Mucosa of descending colon (tissue), 3 donors: Measurements from ENCODE around the gene SH3BP2. TPM values are rescaled to one million over a fixed set of nuclear protein-coding genes. Genes with fewer than 3 reads are reported as not detected.

Source experiments
- ATAC-seq: fragments of 200-7000 bp; cut with Tn5 transposase; one replicate; pipeline ENCODE4 v1.9.1; 2020; ENCODE audit warnings: mild to moderate bottlenecking, moderate library complexity
- DNase-seq, 3 donors: peaks; one replicate each; pipeline ENCODE4 v3.0.0-alpha.2; 2020
- H3K36me3 ChIP-seq: fragments of 200-600 bp; one replicate; pipeline ENCODE4 v1.8.0; 2021; ENCODE audit warnings: low read depth, mild to moderate bottlenecking
- H3K4me1 ChIP-seq: fragments of 200-600 bp; one replicate; pipeline ENCODE4 v1.8.0; 2021; ENCODE audit warnings: low read depth, mild to moderate bottlenecking
- H3K4me3 ChIP-seq: fragments of 200-600 bp; one replicate; pipeline ENCODE4 v1.8.0; 2021; ENCODE audit warnings: mild to moderate bottlenecking
- H3K9me3 ChIP-seq: fragments of 200-600 bp; one replicate; pipeline ENCODE4 v1.8.0; 2021; ENCODE audit warnings: mild to moderate bottlenecking
- intact Hi-C, 2 donors: fragments of 100-400 bp; cut with DNase I in 1 of 2; cut with micrococcal nuclease in 1 of 2; formaldehyde crosslinking; loops; one replicate each; pipeline versions ENCODE4 v1.11.0 to v1.11.1; 2022; cut with DNase I, micrococcal nuclease
- total RNA-seq, 3 donors: library from RNA; stranded (reverse); fragmentation: NEBNext Ultra II Directional in 2 of 3; extraction: Animal tissue kit (Norgen Biotek cat#: 25700) in 2 of 3; gene quantifications; one replicate each; pipeline versions ENCODE4 v1.2.1 to v1.2.4, GENCODE V29; 2021 to 2023
- TF ChIP-seq, protein P1 (sequence below): fragments of 200-600 bp; IDR thresholded peaks from one replicate; pipeline ENCODE4 v1.8.0; 2022; ENCODE audit warnings: antibody characterized with exemption, mild to moderate bottlenecking
- donor health status: DM: no; HTN: no; CAD: no; lungs with moderate emphysema.
- donor health status: DM: no; HTN: no; CAD: no.
- donor health status: DM: no; HTN: yes; CAD: no.

Gene SH3BP2
- total RNA-seq, 3 donors from 2014 or later: 48.1 to 75.3 (median 73.0) TPM

DNA sequence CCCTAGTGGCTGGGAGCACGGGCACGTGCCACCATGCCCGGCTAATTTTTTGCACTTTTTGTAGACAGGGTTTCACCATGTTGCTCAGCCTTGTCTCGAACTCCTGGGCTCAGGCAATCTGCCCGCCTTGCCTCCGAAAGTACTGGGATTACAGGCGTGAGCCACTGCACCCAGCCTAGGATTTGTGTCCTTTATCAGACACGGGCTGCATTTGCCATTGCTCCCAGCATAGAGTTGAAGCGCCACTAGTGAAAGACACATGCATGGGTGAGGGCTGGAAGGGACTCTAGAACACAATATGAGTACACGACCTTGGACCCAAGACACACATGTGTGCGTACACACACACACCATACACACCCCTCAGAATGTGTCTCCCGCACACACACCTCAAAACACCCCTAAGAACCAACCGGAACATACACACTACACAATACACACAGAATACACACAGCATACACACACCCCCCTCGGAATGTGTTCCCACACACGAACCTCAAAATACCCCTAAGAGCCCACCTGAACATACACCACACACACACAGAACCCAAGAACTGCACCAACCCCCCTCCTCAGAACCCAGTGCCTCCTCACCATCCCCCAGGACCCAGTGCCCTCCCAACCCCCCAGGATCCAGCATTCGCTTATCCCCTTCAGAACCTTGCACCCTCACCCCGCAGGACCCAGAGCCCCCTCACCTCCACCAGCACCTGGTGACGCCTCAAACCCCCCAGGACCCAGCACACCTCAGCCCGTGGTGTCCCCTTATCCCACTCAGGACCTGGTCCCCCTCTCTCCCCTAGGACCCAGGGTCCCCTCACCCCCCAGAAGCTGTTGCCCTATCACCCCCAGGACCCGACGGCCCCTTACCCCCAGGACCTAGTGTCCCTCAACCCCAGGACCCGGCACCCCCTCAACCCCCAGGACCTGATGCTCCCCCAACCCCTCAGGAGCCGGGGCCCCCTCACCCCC, 37.8 kb upstream of the SH3BP2 start:
- no peaks in the 10 kb centered on the region for H3K36me3 ChIP-seq
- intact Hi-C loops: no loop called here
- TF ChIP-seq, protein P1, sequence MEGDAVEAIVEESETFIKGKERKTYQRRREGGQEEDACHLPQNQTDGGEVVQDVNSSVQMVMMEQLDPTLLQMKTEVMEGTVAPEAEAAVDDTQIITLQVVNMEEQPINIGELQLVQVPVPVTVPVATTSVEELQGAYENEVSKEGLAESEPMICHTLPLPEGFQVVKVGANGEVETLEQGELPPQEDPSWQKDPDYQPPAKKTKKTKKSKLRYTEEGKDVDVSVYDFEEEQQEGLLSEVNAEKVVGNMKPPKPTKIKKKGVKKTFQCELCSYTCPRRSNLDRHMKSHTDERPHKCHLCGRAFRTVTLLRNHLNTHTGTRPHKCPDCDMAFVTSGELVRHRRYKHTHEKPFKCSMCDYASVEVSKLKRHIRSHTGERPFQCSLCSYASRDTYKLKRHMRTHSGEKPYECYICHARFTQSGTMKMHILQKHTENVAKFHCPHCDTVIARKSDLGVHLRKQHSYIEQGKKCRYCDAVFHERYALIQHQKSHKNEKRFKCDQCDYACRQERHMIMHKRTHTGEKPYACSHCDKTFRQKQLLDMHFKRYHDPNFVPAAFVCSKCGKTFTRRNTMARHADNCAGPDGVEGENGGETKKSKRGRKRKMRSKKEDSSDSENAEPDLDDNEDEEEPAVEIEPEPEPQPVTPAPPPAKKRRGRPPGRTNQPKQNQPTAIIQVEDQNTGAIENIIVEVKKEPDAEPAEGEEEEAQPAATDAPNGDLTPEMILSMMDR: no peak
- DNase-seq (peak in 1 of 3 donors; percentile 64), ATAC-seq (no peak)
- H3K9me3 ChIP-seq: no peaks in the 10 kb centered on the region
- peak overlapping the region; percentile 47 for H3K4me3 ChIP-seq
- peaks cover 31% of the 10 kb centered on the region for H3K4me1 ChIP-seq

DNA sequence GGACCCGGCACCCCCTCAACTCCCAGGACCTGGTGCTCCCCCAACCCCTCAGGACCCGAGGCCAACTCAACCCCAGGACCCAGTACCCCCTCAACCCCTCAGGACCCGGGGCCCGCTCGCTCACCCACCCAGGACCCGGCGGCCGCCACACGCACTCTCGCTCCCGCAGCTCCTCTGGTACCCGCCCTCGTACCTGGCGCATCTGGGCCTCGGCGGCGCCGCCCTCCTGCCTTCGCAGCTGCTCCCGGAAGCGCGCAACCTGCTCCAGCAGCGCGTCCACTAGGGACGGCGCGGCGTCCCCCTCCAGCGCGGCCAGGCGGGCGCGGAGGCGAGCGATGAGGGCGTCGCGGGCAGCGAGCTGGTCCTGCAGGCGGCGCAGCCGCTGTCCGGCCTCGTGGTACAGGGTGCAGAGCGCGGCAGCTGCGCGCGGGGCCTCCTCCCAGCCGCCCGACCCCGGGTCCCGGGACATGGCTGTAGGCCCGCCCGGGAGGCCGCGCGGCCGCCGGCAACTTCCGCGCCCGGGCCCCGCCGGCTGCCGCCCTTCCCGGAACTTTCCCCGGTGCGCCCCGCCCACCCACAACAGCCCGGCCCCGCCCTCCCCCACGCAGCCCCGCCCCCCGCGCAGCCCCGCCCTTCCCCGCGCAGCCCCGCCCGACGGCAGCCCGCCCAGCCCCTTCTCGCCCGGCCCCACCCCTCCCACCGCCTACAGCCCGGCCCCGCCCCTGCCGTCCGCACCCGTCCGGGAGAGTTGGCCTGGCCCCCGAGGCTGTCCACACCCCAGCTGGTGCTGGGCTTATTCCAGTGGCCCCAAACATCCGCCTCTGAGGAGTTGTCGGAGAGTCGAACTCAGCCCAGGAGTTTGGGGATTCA, 36.8 kb upstream of the SH3BP2 start, which contains the start of gene TNIP2:
TNIP2 (minus strand) TSS at position 516 of the 870 bp plus-strand sequence; CDS start at position 469, 47 bp downstream.
- Histone ChIP-seq H3K4me3 (peak within 1 kb of the TSS; percentile 47), H3K4me1 (peaks cover 31% of the 10 kb centered on the region), H3K36me3 (no peaks in the 10 kb centered on the region), H3K9me3 (no peaks in the 10 kb centered on the region)
- DNase-seq (peak; percentile 89 to 93 (median 90)), ATAC-seq (peak; percentile 85)
- intact Hi-C loops: no loop called here
- TF ChIP-seq, protein P1: no peak

DNA sequence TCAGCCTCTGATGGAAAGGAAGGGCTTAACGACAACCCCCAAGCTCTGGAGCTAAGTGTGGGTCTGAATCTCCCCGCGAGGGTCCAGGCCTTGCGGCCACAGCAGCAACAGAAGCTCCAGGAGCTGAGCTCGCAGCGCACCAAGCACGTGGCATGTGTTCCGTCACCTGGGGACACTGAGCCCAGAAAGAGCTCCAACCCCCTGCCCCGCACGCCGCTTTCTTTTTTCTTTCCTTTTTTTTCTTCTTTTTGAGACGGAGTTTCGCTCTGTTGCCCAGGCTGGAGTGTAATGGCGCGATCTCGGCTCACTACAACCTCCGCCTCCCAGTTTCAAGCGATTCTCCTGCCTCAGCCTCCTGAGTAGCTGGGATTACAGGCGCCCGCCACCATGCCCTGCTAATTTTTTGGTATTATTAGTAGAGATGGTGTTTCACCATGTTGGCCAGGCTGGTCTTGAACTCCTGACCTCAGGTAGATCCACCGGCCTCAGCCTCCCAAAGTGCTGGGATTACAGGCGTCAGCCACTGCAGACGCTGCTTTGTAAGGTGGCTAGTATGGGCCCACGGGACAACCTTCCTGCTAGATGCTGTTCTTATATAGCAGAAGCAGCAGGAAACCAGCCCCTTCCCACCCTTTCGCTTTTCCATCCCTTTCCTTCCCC, 36.1 kb upstream of the SH3BP2 start:
- intact Hi-C loops: no loop called here
- no peaks in the 10 kb centered on the region for H3K9me3 ChIP-seq
- no peaks in the 10 kb centered on the region for H3K36me3 ChIP-seq
- ATAC-seq: no peak
- H3K4me1 ChIP-seq: peaks cover 26% of the 10 kb centered on the region
- TF ChIP-seq, protein P1: no peak
- H3K4me3 ChIP-seq: no peak overlapping the region
- DNase-seq: no peak

DNA sequence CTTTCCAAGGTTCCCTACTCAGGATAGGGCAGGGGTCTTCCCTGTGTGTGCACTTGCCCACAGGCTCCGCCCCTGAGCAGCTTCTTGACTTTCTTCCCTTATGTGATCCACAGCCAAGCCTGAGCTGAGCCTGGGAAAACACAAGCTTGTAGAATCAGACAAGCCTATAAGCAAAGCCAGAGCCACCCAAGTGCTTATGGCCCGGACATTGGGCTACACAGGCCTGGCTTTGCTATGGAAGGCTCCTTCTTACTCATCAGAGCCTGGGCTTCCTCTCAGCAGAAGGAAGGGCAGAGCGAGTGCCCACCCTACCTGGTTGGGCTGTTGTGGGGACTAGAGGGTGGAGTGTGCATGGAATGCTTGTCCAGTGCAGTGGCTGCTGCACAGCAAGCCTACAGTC, 35.5 kb upstream of the SH3BP2 start:
- ATAC-seq (no peak), DNase-seq (no peak)
- TF ChIP-seq, protein P1: no peak
- Histone ChIP-seq H3K4me3 (no peak overlapping the region), H3K4me1 (peaks cover 30% of the 10 kb centered on the region), H3K9me3 (no peaks in the 10 kb centered on the region), H3K36me3 (no peaks in the 10 kb centered on the region)
- intact Hi-C loops: no loop called here
